Left hindlimb (tissue), 1 donor: ENCODE measurements around the gene CLCN7.
A peak's percentile ranks its signal among the peaks of the same experiment; 100 is the strongest.

Source experiments
- DNase-seq: peaks from one replicate; pipeline ENCODE4 v3.0.0-alpha.2; 2018

Gene CLCN7

DNA sequence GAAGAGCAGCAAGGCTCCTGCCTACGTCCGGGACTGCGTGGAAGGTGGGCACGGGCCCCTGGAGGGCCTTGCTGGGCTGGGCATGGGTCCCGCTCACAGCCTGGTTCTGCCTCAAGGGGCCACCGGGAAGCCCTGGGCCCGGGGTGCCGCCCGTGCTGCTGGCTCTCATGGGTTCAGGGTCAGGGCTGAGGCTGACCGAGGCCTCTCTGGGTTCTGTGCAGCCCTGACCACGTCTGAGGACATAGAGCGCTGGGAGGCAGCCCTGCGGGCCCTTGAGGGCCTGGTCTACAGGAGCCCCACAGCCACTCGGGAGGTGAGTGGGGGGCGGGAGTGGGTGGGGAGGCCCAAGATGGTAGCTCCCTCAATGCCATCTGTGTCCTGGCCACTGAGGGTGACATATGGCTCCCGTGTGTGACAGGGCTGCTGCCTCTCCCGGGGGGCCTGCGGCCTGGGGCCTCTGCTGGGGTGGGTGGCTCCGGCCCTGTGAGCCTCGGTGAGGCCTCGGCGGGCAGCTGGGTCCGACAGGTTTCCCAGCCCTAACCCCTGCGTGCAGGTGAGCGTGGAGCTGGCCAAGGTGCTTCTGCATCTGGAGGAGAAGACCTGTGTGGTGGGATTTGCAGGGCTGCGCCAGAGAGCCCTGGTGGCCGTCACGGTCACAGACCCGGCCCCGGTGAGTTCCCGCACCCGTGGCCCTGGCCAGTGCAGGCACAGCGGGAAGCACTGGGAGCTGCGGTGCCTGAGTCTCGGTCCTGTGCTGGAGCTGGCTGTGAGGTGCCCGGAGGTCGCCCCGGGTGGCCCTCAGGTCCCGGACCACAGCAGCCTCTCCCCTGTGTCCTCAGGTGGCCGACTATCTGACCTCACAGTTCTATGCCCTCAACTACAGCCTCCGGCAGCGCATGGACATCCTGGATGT lies 27.5 kb upstream of the CLCN7 start:
- peak; percentile 19 for DNase-seq

DNA sequence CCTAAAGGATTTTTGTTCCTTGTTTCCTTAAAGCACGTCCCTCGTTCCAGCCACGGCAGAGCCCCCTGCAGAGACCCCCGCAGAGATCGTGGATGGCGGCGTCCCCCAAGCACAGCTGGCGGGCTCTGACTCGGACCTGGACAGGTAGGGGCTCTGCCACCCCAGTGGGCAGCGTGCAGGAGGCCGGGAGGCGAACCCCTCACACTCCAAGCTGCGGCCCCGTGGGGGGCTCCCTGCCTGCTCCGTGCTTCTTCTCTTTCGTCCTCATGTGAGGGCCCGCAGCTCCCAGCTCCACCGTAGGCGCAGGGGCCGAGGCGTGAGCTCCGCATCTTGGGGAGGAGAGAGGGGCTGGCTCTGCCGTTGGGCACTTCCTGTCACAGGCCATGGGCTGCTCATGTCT lies 26.8 kb upstream of the CLCN7 start:
- peak; percentile 16 for DNase-seq

DNA sequence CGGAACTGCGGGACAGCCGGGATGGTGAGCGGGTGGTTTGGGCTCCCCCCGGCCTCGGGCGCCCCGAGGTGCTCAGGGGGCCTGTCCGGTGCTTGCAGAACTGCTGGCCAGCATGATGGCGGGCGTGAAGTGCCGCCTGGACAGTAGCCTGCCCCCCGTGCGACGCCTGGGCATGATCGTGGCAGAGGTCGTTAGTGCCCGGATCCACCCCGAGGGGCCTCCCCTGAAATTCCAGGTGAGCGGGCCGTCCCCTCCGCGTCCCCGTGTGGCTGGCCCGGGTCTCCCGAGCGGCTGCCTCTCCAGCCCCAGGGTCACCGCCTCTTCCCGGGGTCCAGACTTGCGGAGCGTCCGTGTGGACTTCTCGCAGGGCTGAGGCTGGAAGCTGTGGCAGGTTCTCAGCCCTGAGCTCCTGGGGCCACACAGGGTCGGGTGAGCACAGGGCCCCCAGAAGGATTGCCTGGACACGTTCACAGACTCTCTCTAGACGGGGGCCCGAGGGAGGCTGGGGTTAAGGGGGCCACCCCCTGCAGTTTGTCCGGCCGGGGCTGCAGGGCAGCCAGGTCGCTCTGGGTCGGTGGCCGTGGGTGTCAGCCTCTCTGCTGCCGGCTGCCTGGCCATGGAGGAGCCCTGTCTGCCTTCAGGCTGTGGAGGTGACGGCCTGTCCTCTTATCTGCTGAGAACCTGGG lies 25.8 kb upstream of the CLCN7 start:
- peak; percentile 25 for DNase-seq

DNA sequence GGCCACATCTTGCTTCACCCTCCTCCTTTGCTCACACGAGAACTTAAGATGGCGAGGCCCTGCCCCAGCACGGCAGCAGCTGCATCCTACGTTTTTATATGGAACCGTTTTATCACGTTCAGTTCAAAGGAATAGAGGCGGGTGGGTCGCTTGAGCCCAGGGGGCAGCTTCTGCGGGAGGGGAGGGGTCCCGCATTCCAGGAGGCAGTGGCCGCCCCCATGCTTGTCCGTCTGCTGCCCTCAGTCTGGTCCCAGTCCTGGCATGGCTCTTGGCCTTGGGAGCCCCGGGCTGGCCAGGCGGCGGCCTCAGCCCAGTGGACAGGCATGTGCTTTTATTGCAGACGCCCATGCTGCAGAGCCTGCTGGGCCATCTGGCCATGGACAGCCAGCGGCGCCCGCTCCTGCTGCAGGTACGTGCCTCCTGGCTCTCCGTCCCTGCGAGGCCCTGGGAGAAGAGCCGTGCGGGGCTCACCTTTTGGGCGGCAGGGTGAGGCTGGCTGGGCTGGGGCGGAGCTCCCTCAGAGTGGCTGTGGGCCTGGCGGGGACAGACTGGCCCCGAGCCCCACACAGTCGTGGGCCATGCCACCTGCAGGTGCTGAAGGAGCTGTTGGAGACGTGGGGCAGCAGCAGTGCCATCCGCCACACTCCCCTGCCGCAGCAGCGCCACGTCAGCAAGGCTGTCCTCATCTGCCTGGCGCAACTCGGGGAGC lies 25.1 kb upstream of the CLCN7 start:
- peak; percentile 23 for DNase-seq

DNA sequence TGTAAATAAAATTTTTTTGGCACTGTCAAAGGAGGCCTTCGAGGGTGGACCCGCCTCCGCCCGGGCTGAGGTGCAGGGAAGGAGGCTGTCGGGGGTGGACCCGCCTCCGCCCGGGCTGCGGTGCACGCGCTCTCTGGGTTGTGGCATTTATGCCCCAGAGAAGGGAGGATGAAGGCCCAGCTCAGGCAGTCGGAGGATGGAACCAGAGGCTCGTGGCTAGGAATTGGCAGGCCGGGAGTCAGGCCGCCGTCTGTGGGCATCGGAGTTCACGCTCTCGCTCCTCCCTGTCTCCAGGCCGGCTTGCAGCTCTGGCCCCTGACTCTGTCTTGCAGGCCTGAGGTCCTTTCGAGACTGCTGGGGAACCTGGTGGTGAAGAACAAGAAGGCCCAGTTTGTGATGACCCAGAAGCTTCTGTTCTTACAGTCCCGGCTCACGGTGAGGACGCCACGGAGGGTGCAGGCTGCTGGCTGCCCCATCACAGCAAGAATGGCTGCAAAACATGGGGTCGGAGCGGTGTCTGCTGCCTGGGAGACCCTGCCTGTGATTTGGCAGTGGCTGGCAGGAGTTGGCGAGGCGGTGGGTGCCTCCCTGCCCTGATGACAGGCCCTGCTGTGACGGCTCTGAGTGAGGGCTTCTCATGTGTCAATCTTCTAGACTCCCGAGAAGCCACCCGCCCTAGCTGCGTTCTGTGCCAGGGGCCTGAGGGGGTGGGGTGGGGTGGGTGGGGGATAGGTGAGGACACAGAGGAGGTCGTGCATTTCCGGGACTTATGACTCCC lies 24.3 kb upstream of the CLCN7 start:
- peak; percentile 17 for DNase-seq

DNA sequence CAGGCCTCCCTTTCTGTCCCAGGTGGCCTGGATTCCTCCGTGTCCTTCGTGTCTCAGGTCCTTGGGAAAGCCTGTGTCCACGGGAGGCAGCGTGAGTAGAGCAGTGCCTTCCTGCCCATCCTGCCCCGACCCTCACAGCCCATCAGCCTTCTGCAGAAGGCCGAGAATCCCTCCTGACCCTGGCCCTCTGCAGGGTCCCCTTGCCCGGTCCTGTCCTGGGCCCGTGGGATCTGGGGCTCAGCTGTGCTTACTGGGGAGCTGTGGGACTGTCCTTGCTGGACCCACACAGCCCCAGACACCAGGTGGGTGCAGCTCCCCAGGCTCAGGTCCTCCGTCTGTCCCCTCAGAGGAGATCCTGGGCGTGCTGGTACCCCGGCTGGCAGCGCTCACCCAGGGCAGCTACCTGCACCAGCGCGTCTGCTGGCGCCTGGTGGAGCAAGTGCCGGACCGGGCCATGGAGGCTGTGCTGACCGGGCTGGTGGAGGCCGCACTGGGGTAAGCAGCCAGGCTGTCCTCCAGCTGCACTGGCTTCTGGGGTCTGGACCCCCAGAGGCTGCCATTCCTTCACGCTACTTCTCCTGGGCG lies 22.3 kb upstream of the CLCN7 start:
- peak; percentile 11 for DNase-seq

DNA sequence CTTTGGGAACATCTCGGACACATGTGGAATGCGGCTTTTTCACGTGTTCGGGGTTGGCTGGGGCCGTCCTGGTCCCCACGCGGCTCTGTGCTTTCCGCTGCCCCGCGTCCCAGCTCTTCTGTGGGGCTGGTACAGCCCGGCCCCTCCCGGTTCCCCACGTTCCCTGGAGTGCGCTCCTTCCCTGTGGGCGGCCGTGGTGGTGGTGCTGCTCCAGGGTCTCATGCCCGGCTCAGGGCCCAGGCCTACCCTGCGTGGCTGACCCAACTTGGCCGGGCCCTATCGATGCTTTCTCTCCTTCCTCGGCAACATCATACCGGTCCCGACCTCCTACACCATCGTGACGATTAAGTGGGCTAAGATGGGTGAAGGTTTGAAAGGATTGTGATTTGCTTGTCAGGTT lies 21.6 kb upstream of the CLCN7 start:
- peak; percentile 5 for DNase-seq

DNA sequence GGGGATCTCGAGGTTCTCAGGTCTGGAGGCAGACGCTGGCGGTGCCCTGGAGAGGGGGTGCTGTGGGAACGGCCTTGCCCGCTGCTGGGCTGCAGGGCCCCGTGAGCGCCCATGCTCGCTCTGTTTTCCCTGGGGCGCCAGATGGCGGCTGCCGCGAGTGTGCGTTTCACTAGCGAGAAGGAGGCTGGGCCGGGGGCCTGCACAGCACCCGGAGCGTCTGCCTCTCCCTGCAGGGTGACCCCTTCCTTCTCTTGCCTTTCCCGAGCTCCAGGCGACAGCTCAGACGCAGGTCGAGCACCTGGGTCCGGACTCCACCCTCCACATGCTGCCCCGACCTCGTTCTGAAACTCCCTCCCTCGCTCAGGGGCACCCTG lies 21.0 kb upstream of the CLCN7 start:
- no peak for DNase-seq

DNA sequence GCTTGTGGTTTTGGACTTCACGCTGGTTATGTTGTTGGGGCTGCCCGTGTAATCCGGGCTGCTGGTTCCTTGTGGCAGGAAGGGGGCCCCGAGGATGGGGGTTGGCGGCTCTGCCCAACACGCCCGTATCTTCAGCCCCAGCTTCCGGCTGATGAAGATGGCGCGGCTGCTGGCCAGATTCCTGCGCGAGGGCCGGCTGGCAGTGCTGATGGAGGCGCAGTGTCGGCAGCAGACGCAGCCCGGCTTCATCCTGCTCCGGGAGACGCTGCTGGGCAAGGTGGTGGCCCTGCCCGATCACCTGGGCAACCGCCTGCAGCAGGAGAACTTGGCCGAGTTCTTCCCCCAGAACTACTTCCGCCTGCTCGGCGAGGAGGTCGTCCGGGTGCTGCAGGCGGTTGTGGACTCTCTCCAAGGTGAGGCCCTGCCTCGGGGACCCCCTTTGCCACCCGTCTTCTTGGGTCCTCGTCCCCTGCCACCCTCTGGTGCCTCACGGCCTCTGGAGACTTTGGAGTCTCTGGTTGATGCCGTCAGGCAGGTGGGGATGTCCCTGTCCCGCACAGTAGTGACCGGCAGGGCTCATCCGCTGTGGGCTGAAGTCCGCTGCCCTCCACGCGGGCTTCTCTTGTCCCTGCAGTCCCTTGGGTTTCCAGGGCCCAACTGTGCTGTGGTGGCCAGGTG lies 20.5 kb upstream of the CLCN7 start:
- DNase-seq = no peak

DNA sequence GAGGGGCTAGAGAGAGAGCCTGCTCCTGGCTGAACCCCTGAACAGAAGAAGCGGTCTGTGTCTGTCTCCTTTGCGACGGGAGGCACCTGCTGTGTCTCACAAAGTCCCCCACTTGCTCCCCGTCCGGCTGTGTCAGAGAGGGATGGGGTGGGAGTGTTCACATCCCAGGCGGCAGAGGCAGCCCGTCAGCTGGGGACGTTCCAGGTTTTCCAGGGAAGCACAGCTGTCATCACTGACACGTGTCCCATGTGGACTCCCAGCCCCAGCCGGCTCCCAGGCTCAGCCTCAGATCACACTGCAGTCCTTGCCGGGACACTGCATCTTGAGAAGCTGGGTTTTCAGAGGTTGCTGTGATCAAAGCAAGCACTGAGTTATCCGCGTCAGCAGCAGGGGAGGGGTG lies 19.9 kb upstream of the CLCN7 start:
- no peak for DNase-seq

DNA sequence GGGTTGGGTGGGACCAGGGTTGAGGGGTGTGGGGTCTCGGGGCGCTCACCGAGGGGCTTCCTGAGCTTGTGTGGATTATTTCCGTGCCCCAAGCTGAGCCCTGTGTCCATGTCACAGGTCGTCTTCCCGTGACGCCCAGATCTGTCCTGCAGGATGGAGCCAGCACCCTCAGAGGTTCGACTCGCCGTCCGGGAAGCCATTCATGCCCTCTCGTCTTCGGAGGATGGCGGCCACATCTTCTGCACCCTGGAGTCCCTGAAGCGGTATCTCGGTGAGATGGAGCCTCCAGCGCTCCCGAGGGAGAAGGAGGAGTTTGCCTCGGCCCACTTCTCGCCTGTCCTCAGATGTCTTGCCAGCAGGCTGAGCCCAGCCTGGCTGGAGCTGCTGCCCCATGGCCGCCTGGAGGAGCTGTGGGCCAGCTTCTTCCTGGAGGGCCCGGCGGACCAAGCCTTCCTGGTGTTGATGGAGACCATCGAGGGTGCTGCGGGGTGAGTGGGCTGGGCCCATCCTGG lies 19.4 kb upstream of the CLCN7 start:
- DNase-seq = no peak

DNA sequence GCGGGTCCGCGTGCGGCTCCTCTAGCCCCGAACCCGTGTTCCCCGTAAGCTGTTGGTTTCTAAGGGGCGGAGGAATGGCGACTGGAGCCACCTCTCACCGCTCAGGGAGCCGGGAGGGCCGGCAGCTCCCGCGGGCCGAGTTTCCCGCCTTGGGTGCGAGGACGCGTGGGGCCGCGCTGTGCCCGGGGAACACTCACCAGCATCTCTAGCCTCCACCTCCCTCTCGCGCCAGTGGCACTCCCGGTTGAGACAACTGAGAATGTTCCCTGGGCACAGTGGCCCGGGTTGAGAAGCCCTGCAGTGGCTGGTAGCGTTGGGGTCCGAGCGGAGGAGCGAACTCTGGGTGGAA lies 18.9 kb upstream of the CLCN7 start:
- DNase-seq = no peak

DNA sequence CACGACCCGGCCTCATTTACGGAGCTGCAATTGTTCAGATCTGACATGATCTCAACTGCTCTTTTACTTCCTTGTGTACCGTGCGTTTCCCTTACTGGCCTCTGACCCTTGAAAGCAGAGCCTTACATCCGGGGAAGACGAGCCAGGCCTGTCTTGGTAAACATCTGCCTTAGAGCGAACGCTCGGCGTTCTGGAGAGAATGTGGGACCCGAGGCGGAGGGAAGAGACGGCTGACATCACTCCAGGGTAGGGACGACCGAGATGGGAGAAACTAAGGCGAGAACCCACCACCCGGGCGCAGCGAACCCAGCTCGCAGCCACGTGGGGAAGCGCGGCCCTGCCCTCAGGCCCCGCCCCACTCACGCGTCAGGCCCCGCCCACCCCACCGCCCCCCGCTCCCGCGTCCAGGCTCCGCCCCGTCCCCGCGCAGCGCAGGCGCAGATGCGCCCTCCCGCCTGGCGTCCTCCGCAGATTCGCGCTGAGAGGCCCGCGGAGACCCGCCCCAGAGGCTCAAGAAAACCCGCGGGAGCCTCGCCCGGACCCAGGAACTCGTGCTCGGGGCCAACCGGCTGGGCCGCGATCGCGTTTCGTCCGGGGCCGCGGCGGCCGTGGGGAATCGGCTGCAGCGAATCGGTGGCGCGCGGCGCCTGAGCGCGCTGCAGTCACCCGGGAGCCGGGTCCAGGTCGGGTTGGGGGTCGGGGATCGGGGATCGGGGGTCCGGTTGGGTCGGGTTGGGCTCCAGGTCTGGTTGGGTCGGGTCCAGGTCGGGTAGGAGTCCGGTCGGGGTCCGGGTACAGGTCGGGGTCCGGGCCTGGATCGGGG lies 18.3 kb upstream of the CLCN7 start, which contains the start of gene TELO2:
Gene TELO2 (plus strand): TSS at position 438 of the 823 bp plus-strand sequence. CDS start 922 bp downstream, outside the sequence.
- peak; percentile 87 for DNase-seq

DNA sequence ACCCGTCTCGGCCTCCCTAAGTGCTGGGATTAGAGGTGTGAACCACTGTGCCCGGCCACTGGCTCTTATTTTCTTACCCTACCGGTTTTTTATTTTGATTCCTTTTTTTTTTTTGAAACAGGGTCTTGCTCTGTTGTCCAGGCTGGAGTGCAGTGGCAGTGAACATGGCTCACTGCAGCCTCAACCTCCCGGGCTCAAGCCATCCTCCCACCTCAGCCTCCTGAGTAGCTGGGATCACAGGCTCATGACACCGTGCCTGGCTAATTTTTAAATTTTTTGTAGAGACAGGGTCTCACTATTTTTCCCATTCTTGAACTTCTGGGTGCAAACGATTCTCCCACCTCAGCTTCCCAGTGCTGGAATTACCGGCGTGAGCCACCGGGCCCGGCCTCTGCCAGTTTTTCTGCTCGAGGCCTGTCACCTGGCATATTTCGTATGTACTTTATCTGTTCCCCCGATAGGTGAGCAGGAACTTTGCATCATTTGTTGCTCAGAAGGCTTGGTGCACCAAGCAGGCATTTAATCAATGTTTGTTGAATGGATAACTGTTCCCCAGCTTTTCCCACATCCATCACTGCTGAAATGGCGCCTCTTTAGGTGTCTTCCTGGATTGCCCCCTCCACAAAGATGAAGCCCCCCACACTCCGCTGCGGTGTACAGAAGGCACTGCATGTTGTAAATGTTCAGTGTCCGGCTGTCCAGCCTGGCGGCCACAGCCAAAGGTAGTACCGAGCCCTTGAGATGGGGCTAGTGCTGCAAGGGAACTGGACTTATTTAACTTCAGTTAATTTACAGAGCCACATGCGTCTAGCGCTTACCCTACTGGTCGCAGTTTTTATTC lies 17.5 kb upstream of the CLCN7 start:
- no peak for DNase-seq

DNA sequence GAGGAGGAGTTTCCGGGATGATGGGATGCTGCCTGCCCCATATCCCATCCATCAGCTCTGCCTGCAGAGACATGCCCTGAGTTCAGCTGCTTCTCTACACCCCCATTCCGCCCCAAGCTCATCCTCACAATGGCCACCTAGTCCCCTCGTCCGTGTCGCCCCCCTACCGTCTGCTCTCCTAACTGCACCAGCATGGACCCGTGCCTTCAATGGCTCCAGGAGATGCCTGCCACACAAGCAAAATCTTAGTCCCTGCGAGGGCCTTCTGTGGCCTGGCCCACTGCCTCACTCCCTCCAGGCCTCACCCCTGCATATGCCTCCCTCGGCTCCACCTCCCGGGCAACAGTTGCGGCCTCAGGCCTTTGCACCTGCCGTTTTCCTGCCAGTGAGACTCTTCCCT lies 16.5 kb upstream of the CLCN7 start:
- no peak for DNase-seq

DNA sequence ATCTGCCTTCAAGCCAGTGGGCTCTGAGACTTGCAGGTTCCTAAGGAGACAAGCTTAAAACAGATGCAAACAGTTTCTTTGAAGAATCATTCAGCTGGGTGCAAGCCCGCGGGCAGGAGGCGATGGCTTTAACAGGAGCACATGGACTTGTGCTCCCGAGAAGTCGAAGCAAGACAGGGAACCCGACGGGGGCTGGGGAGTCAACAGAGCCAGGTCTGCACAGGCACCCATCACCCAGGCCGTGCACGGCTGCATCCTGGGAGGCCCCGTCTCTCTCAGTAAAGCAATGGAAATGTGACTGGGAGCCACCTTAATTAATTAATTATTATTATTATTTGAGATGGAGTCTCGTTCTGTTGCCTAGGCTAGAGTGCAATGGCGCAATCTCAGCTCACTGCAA lies 14.2 kb upstream of the CLCN7 start:
- no peak for DNase-seq

DNA sequence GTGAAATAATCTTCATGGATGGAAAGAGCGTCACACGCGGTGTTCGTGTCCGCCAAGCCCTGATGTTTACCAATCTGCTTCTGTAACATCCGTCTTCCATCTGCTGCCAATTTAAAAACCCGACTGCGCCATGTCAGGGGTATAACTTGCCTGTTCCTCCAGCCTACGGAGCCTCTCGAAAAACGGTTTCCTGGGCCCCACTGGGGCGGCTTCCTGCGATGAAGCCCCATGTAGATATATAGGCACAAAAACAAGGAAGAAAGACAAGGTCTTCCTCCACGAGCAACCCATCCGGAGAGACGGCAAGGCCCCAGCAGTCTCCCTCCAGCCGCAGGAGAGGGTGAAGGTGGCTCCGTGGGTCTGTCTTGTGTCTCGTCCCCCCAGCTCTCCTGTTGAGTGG lies 13.8 kb upstream of the CLCN7 start, which contains the start of gene PTX4:
Gene PTX4 (minus strand): TSS at position 326 of the 400 bp plus-strand sequence. CDS start 35 bp downstream, at position 291.
- DNase-seq = no peak

DNA sequence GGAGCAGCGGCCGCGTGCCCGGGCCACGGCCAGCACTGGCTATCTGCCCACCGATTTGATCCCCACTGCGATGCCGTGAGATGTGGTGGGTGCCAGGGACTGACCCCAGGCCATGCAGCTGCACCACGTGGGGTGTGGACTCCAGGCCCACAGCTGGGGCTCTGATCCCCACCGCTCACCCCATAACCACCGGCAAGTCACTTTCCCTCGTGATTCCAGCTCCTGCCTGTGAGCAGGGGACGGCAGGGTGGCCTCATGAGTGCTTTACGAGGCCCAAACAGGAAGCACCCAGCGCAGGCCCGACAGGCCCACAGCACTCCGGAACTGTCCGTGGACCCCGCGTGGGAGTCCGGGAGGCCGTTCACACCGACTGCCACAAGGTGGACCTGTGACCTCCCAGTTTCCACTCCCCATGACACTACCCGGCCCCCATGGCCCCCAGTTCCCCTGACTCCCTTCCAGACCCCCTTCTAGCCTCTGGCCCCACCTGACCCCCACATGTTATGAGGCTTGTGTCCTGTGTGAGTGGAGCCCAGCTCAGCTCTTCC lies 13.3 kb upstream of the CLCN7 start:
- no peak for DNase-seq

DNA sequence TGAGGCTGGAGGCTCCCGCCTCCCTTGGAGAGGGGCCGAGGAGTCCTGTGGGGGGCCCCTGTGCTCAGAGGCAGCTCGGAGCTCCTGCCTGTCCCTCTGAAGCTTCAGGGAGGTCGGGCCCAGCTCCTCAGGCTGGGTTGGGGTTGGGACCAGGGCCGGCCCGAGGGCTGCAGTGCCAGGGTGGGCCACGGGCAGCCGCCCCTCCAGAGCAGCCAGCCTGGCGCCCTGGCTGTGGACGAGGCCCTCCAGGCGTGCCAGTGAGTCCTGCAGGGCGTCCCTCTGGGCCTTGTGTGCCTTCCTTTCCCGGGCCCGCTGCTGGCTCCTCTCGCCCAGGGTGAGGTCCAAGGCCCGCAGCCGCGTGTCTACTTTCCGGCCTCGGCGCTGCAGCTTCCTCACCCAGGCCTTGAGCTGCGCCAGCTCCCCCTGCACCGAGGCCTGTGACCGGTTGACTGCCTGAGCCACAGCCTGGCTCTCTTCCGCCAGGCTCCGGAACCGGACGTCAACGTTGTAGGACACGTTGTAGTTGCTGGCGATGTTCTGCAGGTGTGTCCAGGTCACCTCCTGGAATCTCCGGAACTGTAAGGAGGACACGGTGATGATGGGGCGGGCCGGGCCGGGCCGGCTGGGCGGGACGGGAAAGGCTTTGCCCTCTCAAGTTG lies 12.7 kb upstream of the CLCN7 start:
- DNase-seq = no peak
